Activated CD4-positive, alpha-beta T cell treated with anti-CD3 and anti-CD28 coated beads for 1 hour (primary cell): Measurements from ENCODE around the gene OSBPL3.

Source experiments
- DNase-seq: peaks from one replicate; pipeline ENCODE4 v3.0.0-alpha.2; 2020

OSBPL3 gene

GRCh38 chr7:24857623-24858022 lies 122.4 kb downstream of the OSBPL3 start:
- no peak for DNase-seq

GRCh38 chr7:24854866-24855265 lies 125.1 kb downstream of the OSBPL3 start:
- no peak for DNase-seq

GRCh38 chr7:24851786-24852185 lies 128.2 kb downstream of the OSBPL3 start:
- no peak for DNase-seq

- DNase-seq: no peak
Observed at GRCh38 chr7:24848878-24849277, 131.1 kb downstream of the OSBPL3 start.

- no peak for DNase-seq
Observed at GRCh38 chr7:24847754-24848153, 132.2 kb downstream of the OSBPL3 start.

GRCh38 chr7:24843821-24844434 lies 136.1 kb downstream of the OSBPL3 start:
- no peak for DNase-seq

GRCh38 chr7:24842449-24843241 lies 137.3 kb downstream of the OSBPL3 start:
- no peak for DNase-seq

- no peak for DNase-seq
Observed at GRCh38 chr7:24842029-24842428, 137.9 kb downstream of the OSBPL3 start.

- DNase-seq: no peak
Observed at GRCh38 chr7:24840563-24840962, 139.4 kb downstream of the OSBPL3 start.

GRCh38 chr7:24836084-24836483 lies 143.9 kb downstream of the OSBPL3 start:
- no peak for DNase-seq

- DNase-seq: no peak
Observed at GRCh38 chr7:24835643-24836042, 144.3 kb downstream of the OSBPL3 start.

GRCh38 chr7:24834128-24834798 lies 145.7 kb downstream of the OSBPL3 start:
- DNase-seq: no peak

- DNase-seq: no peak
Observed at GRCh38 chr7:24833549-24833948, 146.4 kb downstream of the OSBPL3 start.

GRCh38 chr7:24831240-24831639 lies 148.7 kb downstream of the OSBPL3 start:
- no peak for DNase-seq

GRCh38 chr7:24830440-24831050 lies 149.4 kb downstream of the OSBPL3 start:
- no peak for DNase-seq

- DNase-seq: no peak
Observed at GRCh38 chr7:24829787-24830186, 150.2 kb downstream of the OSBPL3 start.

GRCh38 chr7:24828891-24829661 lies 150.9 kb downstream of the OSBPL3 start:
- no peak for DNase-seq

GRCh38 chr7:24827589-24827988 lies 152.4 kb downstream of the OSBPL3 start:
- no peak for DNase-seq

GRCh38 chr7:24827027-24827426 lies 153.0 kb downstream of the OSBPL3 start:
- no peak for DNase-seq

GRCh38 chr7:24826662-24827020 lies 153.3 kb downstream of the OSBPL3 start:
- no peak for DNase-seq

- DNase-seq: no peak
Observed at GRCh38 chr7:24825931-24826661, 153.9 kb downstream of the OSBPL3 start.

- no peak for DNase-seq
Observed at GRCh38 chr7:24825381-24825794, 154.6 kb downstream of the OSBPL3 start.
